Measurements from ENCODE around the gene MAP3K15. TPM values are rescaled to one million over a fixed set of nuclear protein-coding genes. Genes with fewer than 3 reads are reported as not detected.

Gene MAP3K15
- total RNA-seq, 2 experiments from 2014 or later: 0.07 to 0.23 TPM

- no peaks in the 10 kb centered on the region for H3K9me3 Mint-ChIP-seq
- H3K27me3 Mint-ChIP-seq: no peaks in the 10 kb centered on the region
- no peak for DNase-seq
- peaks cover 5% of the 10 kb centered on the region for H3K4me1 Mint-ChIP-seq
- no peak overlapping the region for H3K4me3 Mint-ChIP-seq
- no peak overlapping the region for H3K27ac Mint-ChIP-seq
- H3K36me3 Mint-ChIP-seq (ENCODE audit: low read depth): no peaks in the 10 kb centered on the region
- ChIA-PET POLR2A (no interaction called here), CTCF (interaction anchor here (2.1 kb wide), 1 partner anchor 9 kb away, joined by 10 read pairs; no protein-coding TSS in a partner anchor)
Measured at GRCh38 chrX:19373351-19373891, 141.9 kb downstream of the MAP3K15 start.

GRCh38 chrX:19372547-19373331 lies 142.6 kb downstream of the MAP3K15 start:
- no peaks in the 10 kb centered on the region for H3K9me3 Mint-ChIP-seq
- H3K4me3 Mint-ChIP-seq: peak overlapping the region; percentile 42
- no peak for DNase-seq
- H3K36me3 Mint-ChIP-seq (ENCODE audit: low read depth): no peaks in the 10 kb centered on the region
- ChIA-PET POLR2A (interaction anchor here (0.6 kb wide), 1 partner anchor 177 kb away, joined by 4 read pairs; no protein-coding TSS in a partner anchor), CTCF (interaction anchor here (1.5 to 2.1 kb wide), 2 partner anchors 10 to 13 kb away, joined by 5 to 10 read pairs; no protein-coding TSS in a partner anchor)
- peaks cover 5% of the 10 kb centered on the region for H3K4me1 Mint-ChIP-seq
- H3K27ac Mint-ChIP-seq: no peak overlapping the region
- no peaks in the 10 kb centered on the region for H3K27me3 Mint-ChIP-seq

- H3K27me3 Mint-ChIP-seq: no peaks in the 10 kb centered on the region
- H3K9me3 Mint-ChIP-seq: no peaks in the 10 kb centered on the region
- peak overlapping the region; percentile 42 for H3K4me3 Mint-ChIP-seq
- DNase-seq: peak; percentile 57
- ChIA-PET POLR2A (interaction anchor here (0.6 kb wide), 1 partner anchor 178 kb away, joined by 4 read pairs; no protein-coding TSS in a partner anchor), CTCF (interaction anchor here (0.6 to 2.1 kb wide), 3 partner anchors 10 to 724 kb away, joined by 4 to 10 read pairs (median 5); no protein-coding TSS in a partner anchor)
- peaks cover 5% of the 10 kb centered on the region for H3K4me1 Mint-ChIP-seq
- H3K27ac Mint-ChIP-seq: no peak overlapping the region
- no peaks in the 10 kb centered on the region for H3K36me3 Mint-ChIP-seq (ENCODE audit: low read depth)
Measured at GRCh38 chrX:19372170-19372546, 143.2 kb downstream of the MAP3K15 start.

- H3K27me3 Mint-ChIP-seq: no peaks in the 10 kb centered on the region
- peaks cover 10% of the 10 kb centered on the region for H3K36me3 Mint-ChIP-seq (ENCODE audit: low read depth)
- peaks cover 5% of the 10 kb centered on the region for H3K4me1 Mint-ChIP-seq
- ChIA-PET CTCF (no interaction called here), POLR2A (no interaction called here)
- H3K4me3 Mint-ChIP-seq: no peak overlapping the region
- H3K27ac Mint-ChIP-seq: no peak overlapping the region
- DNase-seq: no peak
- H3K9me3 Mint-ChIP-seq: peaks cover 2% of the 10 kb centered on the region
Measured at GRCh38 chrX:19370061-19370460, 145.2 kb downstream of the MAP3K15 start.

- ChIA-PET CTCF (interaction anchor here (1.3 kb wide), 1 partner anchor 35 kb away, joined by 3 read pairs; no protein-coding TSS in a partner anchor), POLR2A (no interaction called here)
- peaks cover 15% of the 10 kb centered on the region for H3K36me3 Mint-ChIP-seq (ENCODE audit: low read depth)
- no peak for DNase-seq
- no peaks in the 10 kb centered on the region for H3K27me3 Mint-ChIP-seq
- no peak overlapping the region for H3K27ac Mint-ChIP-seq
- peaks cover 2% of the 10 kb centered on the region for H3K9me3 Mint-ChIP-seq
- H3K4me3 Mint-ChIP-seq: no peak overlapping the region
- H3K4me1 Mint-ChIP-seq: peaks cover 5% of the 10 kb centered on the region
Measured at GRCh38 chrX:19368576-19368975, 146.7 kb downstream of the MAP3K15 start.

GRCh38 chrX:19361701-19362100 lies 153.6 kb downstream of the MAP3K15 start:
- Mint-ChIP-seq H3K9me3 (peaks cover 2% of the 10 kb centered on the region), H3K27ac (no peak overlapping the region), H3K4me3 (no peak overlapping the region), H3K27me3 (no peaks in the 10 kb centered on the region), H3K4me1 (no peaks in the 10 kb centered on the region), H3K36me3 (ENCODE audit: low read depth) (peaks cover 27% of the 10 kb centered on the region)
- ChIA-PET CTCF (interaction anchor here (1.1 kb wide), 1 partner anchor 585 kb away, joined by 3 read pairs; no protein-coding TSS in a partner anchor), POLR2A (no interaction called here)
- no peak for DNase-seq

- Mint-ChIP-seq H3K27me3 (no peaks in the 10 kb centered on the region), H3K36me3 (ENCODE audit: low read depth) (peaks cover 26% of the 10 kb centered on the region), H3K27ac (no peak overlapping the region), H3K4me1 (no peaks in the 10 kb centered on the region), H3K9me3 (no peaks in the 10 kb centered on the region), H3K4me3 (no peak overlapping the region)
- no peak for DNase-seq
- CTCF ChIA-PET: no interaction called here
- POLR2A ChIA-PET: interaction anchor here (0.6 kb wide), 1 partner anchor 709 kb away, joined by 4 read pairs; no protein-coding TSS in a partner anchor
Measured at GRCh38 chrX:19360903-19361302, 154.4 kb downstream of the MAP3K15 start.

- Mint-ChIP-seq H3K9me3 (no peaks in the 10 kb centered on the region), H3K27me3 (no peaks in the 10 kb centered on the region), H3K4me3 (no peak overlapping the region), H3K4me1 (no peaks in the 10 kb centered on the region), H3K36me3 (ENCODE audit: low read depth) (peaks cover 28% of the 10 kb centered on the region), H3K27ac (no peak overlapping the region)
- ChIA-PET CTCF (no interaction called here), POLR2A (no interaction called here)
- DNase-seq: no peak
Measured at GRCh38 chrX:19358521-19358920, 156.8 kb downstream of the MAP3K15 start.

- peaks cover 41% of the 10 kb centered on the region for H3K36me3 Mint-ChIP-seq (ENCODE audit: low read depth)
- H3K4me3 Mint-ChIP-seq: no peak overlapping the region
- POLR2A ChIA-PET: no interaction called here
- peaks cover 14% of the 10 kb centered on the region for H3K4me1 Mint-ChIP-seq
- no peaks in the 10 kb centered on the region for H3K27me3 Mint-ChIP-seq
- no peak overlapping the region for H3K27ac Mint-ChIP-seq
- no peak for DNase-seq
- no peaks in the 10 kb centered on the region for H3K9me3 Mint-ChIP-seq
- CTCF ChIA-PET: no interaction called here
Measured at GRCh38 chrX:19354625-19355024, 160.7 kb downstream of the MAP3K15 start.

GRCh38 chrX:19350941-19351384 lies 164.3 kb downstream of the MAP3K15 start:
- peaks cover 31% of the 10 kb centered on the region for H3K36me3 Mint-ChIP-seq (ENCODE audit: low read depth)
- no peaks in the 10 kb centered on the region for H3K27me3 Mint-ChIP-seq
- no peak for DNase-seq
- H3K27ac Mint-ChIP-seq: peak overlapping the region; percentile 66
- H3K9me3 Mint-ChIP-seq: no peaks in the 10 kb centered on the region
- CTCF ChIA-PET: interaction anchor here (1.4 kb wide), 1 partner anchor 17 kb away, joined by 4 read pairs; no protein-coding TSS in a partner anchor
- H3K4me1 Mint-ChIP-seq: peaks cover 21% of the 10 kb centered on the region
- POLR2A ChIA-PET: no interaction called here
- H3K4me3 Mint-ChIP-seq: no peak overlapping the region

- Mint-ChIP-seq H3K4me1 (peaks cover 28% of the 10 kb centered on the region), H3K36me3 (ENCODE audit: low read depth) (peaks cover 22% of the 10 kb centered on the region), H3K27me3 (no peaks in the 10 kb centered on the region), H3K27ac (no peak overlapping the region), H3K4me3 (no peak overlapping the region), H3K9me3 (no peaks in the 10 kb centered on the region)
- no peak for DNase-seq
- ChIA-PET CTCF (no interaction called here), POLR2A (no interaction called here)
Measured at GRCh38 chrX:19349264-19349663, 166.0 kb downstream of the MAP3K15 start.

- no peak for DNase-seq
- no peaks in the 10 kb centered on the region for H3K27me3 Mint-ChIP-seq
- H3K9me3 Mint-ChIP-seq: no peaks in the 10 kb centered on the region
- H3K36me3 Mint-ChIP-seq (ENCODE audit: low read depth): peaks cover 18% of the 10 kb centered on the region
- POLR2A ChIA-PET: no interaction called here
- CTCF ChIA-PET: no interaction called here
- no peak overlapping the region for H3K27ac Mint-ChIP-seq
- peaks cover 33% of the 10 kb centered on the region for H3K4me1 Mint-ChIP-seq
- no peak overlapping the region for H3K4me3 Mint-ChIP-seq
Measured at GRCh38 chrX:19347916-19348315, 167.4 kb downstream of the MAP3K15 start.

- DNase-seq: no peak
- H3K27me3 Mint-ChIP-seq: no peaks in the 10 kb centered on the region
- H3K4me1 Mint-ChIP-seq: peaks cover 21% of the 10 kb centered on the region
- POLR2A ChIA-PET: no interaction called here
- H3K36me3 Mint-ChIP-seq (ENCODE audit: low read depth): peaks cover 3% of the 10 kb centered on the region
- H3K4me3 Mint-ChIP-seq: peak overlapping the region; percentile 84
- H3K9me3 Mint-ChIP-seq: no peaks in the 10 kb centered on the region
- CTCF ChIA-PET: no interaction called here
- H3K27ac Mint-ChIP-seq: peak overlapping the region; percentile 91
Measured at GRCh38 chrX:19344661-19345060, 170.6 kb downstream of the MAP3K15 start.
